ENCODE data around the gene SAT1.
"Not testable (repeated sequence)": the region's sequence is repeated elsewhere in the genome, so short reads cannot be mapped to it uniquely, and the experiment has no call there.

SAT1 gene

GRCh38 chrX:23766650-23767551, 16.1 kb upstream of the SAT1 start:
- Histone ChIP-seq H3K36me3 (no peaks in the 10 kb centered on the region), H3K4me1 (no peaks in the 10 kb centered on the region), H3K9me3 (peaks cover 0 to 3% (median 0%) of the 10 kb centered on the region in 3 donors), H3K4me3 (peak overlapping the region in 1 of 2 donors; percentile 49), H3K27ac (peak overlapping the region in 1 of 2 donors; percentile 33), H3K27me3 (no peaks in the 10 kb centered on the region)
- no peak for TF ChIP-seq CTCF (IDR thresholded peaks at IDR 0.05)
- no peak for DNase-seq
- intact Hi-C loops (cut with DNase I; ENCODE audit: low total_unique reads), result no loop called here

- H3K9me3 ChIP-seq, result peaks cover 0 to 3% (median 0%) of the 10 kb centered on the region in 3 donors
- no peaks in the 10 kb centered on the region for H3K27me3 ChIP-seq
- H3K4me1 ChIP-seq, result no peaks in the 10 kb centered on the region
- H3K27ac ChIP-seq, result no peak overlapping the region
- H3K36me3 ChIP-seq, result no peaks in the 10 kb centered on the region
- no peak for TF ChIP-seq CTCF (IDR thresholded peaks at IDR 0.05)
- DNase-seq, result no peak
- no peak overlapping the region for H3K4me3 ChIP-seq
- intact Hi-C loops (cut with DNase I; ENCODE audit: low total_unique reads), result no loop called here
Observed at GRCh38 chrX:23770142-23770541, 12.8 kb upstream of the SAT1 start.

GRCh38 chrX:23771086-23771485, 11.9 kb upstream of the SAT1 start:
- H3K27ac ChIP-seq; H3K9me3 ChIP-seq; intact Hi-C loops (cut with DNase I; ENCODE audit: low total_unique reads); H3K4me3 ChIP-seq; H3K27me3 ChIP-seq; H3K36me3 ChIP-seq; DNase-seq; H3K4me1 ChIP-seq: not testable (repeated sequence)

GRCh38 chrX:23773601-23774175, 9.3 kb upstream of the SAT1 start:
- Histone ChIP-seq H3K9me3 (no peaks in the 10 kb centered on the region), H3K4me3 (no peak overlapping the region), H3K4me1 (no peaks in the 10 kb centered on the region), H3K36me3 (no peaks in the 10 kb centered on the region), H3K27me3 (no peaks in the 10 kb centered on the region), H3K27ac (no peak overlapping the region)
- no peak for TF ChIP-seq CTCF (IDR thresholded peaks at IDR 0.05)
- no peak for DNase-seq
- intact Hi-C loops (cut with DNase I; ENCODE audit: low total_unique reads), result no loop called here

- H3K4me3 ChIP-seq, result no peak overlapping the region
- no peak for DNase-seq
- TF ChIP-seq CTCF (IDR thresholded peaks at IDR 0.05), result no peak
- intact Hi-C loops (cut with DNase I; ENCODE audit: low total_unique reads), result no loop called here
- no peaks in the 10 kb centered on the region for H3K9me3 ChIP-seq
- no peaks in the 10 kb centered on the region for H3K4me1 ChIP-seq
- no peaks in the 10 kb centered on the region for H3K36me3 ChIP-seq
- H3K27me3 ChIP-seq, result no peaks in the 10 kb centered on the region
- no peak overlapping the region for H3K27ac ChIP-seq
Observed at GRCh38 chrX:23776363-23776762, 6.6 kb upstream of the SAT1 start.

- TF ChIP-seq CTCF (IDR thresholded peaks at IDR 0.05), result no peak
- Histone ChIP-seq H3K9me3 (no peaks in the 10 kb centered on the region), H3K27me3 (no peaks in the 10 kb centered on the region), H3K27ac (no peak overlapping the region), H3K4me1 (no peaks in the 10 kb centered on the region), H3K36me3 (no peaks in the 10 kb centered on the region), H3K4me3 (no peak overlapping the region)
- DNase-seq, result no peak
- intact Hi-C loops (cut with DNase I; ENCODE audit: low total_unique reads), result no loop called here
Observed at GRCh38 chrX:23779025-23779424, 3.9 kb upstream of the SAT1 start.

Data from tibial artery (tissue), 4 donors.